Loucy (cell line): ENCODE measurements around the gene NHERF1.

Experiments
- H2AFZ ChIP-seq: fragments of 200-600 bp; sonication (generic); 2 replicates; pipeline ENCODE4 v1.6.0; 2016; ENCODE audit warnings: antibody characterized with exemption, mild to moderate bottlenecking, low read length, moderate library complexity
- H3F3A ChIP-seq: fragments of 200-600 bp; 2 replicates; pipeline ENCODE4 v1.6.0; 2016; ENCODE audit warnings: antibody characterized with exemption, low read depth, mild to moderate bottlenecking
- H3K27me3 ChIP-seq: fragments of 200-600 bp; sonication (generic); 2 replicates; pipeline ENCODE4 v1.6.1; 2014; ENCODE audit warnings: low read length, mild to moderate bottlenecking; ENCODE audit not compliant: insufficient read depth, poor library complexity, severe bottlenecking
- H3K36me3 ChIP-seq: fragments of 200-600 bp; sonication (generic); 2 replicates; pipeline ENCODE4 v1.6.1; 2016; ENCODE audit warnings: low read length; ENCODE audit not compliant: insufficient read depth
- H3K4me1 ChIP-seq: fragments of 200-600 bp; sonication (generic); 2 replicates; pipeline ENCODE4 v1.5.1; 2014; ENCODE audit warnings: low read length, mild to moderate bottlenecking; ENCODE audit not compliant: insufficient read depth, poor library complexity, severe bottlenecking
- H3K4me2 ChIP-seq: fragments of 200-600 bp; sonication (generic); 2 replicates; pipeline ENCODE4 v1.6.0; 2014; ENCODE audit warnings: antibody characterized with exemption, low read length, low read depth, mild to moderate bottlenecking; ENCODE audit not compliant: poor library complexity, severe bottlenecking
- H3K4me3 ChIP-seq: fragments of 200-600 bp; sonication (generic); 2 replicates; pipeline ENCODE4 v1.5.1; 2014; ENCODE audit warnings: low read length, mild to moderate bottlenecking, mixed read lengths; ENCODE audit not compliant: poor library complexity, severe bottlenecking
- H3K79me2 ChIP-seq: fragments of 200-600 bp; sonication (generic); 2 replicates; pipeline ENCODE4 v1.6.1; 2014; ENCODE audit warnings: low read length; ENCODE audit not compliant: insufficient read depth
- H3K9ac ChIP-seq: fragments of 200-600 bp; sonication (generic); 2 replicates; pipeline ENCODE4 v1.6.0; 2014; ENCODE audit warnings: mild to moderate bottlenecking, low read depth, low read length, moderate library complexity; ENCODE audit not compliant: poor library complexity, severe bottlenecking
- H3K9me2 ChIP-seq: fragments of 200-600 bp; sonication (generic); replicated peaks from 2 replicates; pipeline ENCODE4 v1.6.1; 2016; ENCODE audit warnings: low read depth, low read length, mixed read lengths
- H3K9me3 ChIP-seq: fragments of 200-600 bp; sonication (generic); 2 replicates; pipeline ENCODE4 v1.6.1; 2014; ENCODE audit warnings: mild to moderate bottlenecking, antibody characterized with exemption, low read length, low read depth; ENCODE audit not compliant: insufficient read depth
- H4K20me1 ChIP-seq: fragments of 200-600 bp; sonication (generic); 2 replicates; pipeline ENCODE4 v1.6.0; 2014; ENCODE audit warnings: antibody characterized with exemption, low read length, mild to moderate bottlenecking; ENCODE audit not compliant: insufficient read depth, poor library complexity, severe bottlenecking
- EZH2phosphoT487 ChIP-seq: fragments of 200-600 bp; IDR thresholded peaks from 2 replicates; pipeline ENCODE4 v1.6.1; 2018; ENCODE audit warnings: antibody characterized with exemption, mild to moderate bottlenecking, moderate library complexity, borderline replicate concordance
- TF ChIP-seq, protein P1 (sequence below): fragments of 200-600 bp; sonication (generic); conservative IDR thresholded peaks from 2 replicates; pipeline ENCODE4 v1.5.1; 2014; ENCODE audit warnings: mild to moderate bottlenecking, antibody characterized with exemption, low read length

The NHERF1 gene

DNA sequence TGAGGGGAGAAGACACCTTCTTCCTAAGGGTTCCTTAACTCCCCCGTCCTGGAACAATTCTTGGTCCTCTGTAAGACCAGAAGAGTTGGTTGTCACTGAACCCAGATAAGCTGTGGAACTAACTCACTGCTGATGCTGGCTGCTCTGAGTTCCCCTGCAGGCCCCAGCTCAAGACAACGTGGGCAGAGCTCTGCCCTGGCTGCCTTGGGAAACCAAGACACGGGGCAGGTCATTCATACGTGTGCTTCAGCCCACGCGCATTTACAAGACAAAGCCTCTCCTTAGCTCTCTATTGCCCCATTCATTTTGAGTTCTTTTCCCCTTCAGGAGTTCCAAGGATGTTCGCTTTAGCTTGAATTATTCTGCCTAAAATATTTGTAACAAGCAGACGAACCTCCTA is 31.1 kb downstream of the NHERF1 start:
- TF ChIP-seq, protein P1, sequence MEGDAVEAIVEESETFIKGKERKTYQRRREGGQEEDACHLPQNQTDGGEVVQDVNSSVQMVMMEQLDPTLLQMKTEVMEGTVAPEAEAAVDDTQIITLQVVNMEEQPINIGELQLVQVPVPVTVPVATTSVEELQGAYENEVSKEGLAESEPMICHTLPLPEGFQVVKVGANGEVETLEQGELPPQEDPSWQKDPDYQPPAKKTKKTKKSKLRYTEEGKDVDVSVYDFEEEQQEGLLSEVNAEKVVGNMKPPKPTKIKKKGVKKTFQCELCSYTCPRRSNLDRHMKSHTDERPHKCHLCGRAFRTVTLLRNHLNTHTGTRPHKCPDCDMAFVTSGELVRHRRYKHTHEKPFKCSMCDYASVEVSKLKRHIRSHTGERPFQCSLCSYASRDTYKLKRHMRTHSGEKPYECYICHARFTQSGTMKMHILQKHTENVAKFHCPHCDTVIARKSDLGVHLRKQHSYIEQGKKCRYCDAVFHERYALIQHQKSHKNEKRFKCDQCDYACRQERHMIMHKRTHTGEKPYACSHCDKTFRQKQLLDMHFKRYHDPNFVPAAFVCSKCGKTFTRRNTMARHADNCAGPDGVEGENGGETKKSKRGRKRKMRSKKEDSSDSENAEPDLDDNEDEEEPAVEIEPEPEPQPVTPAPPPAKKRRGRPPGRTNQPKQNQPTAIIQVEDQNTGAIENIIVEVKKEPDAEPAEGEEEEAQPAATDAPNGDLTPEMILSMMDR: no peak
- TF ChIP-seq EZH2phosphoT487: no peak
- Histone ChIP-seq H3F3A (no peaks in the 10 kb centered on the region), H3K79me2 (peaks cover 45% of the 10 kb centered on the region), H3K9me2 (no peaks in the 10 kb centered on the region), H4K20me1 (peaks cover 8% of the 10 kb centered on the region), H3K9me3 (no peaks in the 10 kb centered on the region), H3K27me3 (no peaks in the 10 kb centered on the region), H2AFZ (no peak overlapping the region), H3K4me2 (peak overlapping the region; percentile 54), H3K36me3 (no peaks in the 10 kb centered on the region), H3K9ac (peak overlapping the region; percentile 57), H3K4me1 (peaks cover 51% of the 10 kb centered on the region), H3K4me3 (peak overlapping the region; percentile 37)

DNA sequence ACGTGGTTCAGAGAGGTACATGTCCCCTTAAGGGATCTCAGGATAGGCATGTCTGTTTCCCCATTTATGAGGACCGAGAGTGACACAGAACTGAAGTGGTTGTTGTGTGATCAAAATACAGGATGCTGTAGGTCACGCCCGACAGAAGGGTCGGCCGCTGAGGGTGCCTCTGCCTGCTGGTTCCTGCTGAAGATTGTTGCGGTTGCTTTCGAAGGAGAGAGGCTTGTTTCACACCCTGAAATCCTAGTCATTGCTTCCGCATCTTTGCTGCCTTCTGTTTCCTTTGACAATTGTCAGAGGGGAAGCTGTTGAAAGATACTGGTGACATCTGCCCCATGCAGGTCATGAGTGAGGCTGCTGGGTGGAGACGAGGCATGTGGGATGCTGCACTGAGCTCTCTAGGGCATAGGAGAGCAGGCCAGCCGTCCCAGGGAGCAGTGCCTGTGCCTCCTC is 31.5 kb downstream of the NHERF1 start:
- Histone ChIP-seq H3K9ac (peak overlapping the region; percentile 57), H3K79me2 (peaks cover 43% of the 10 kb centered on the region), H3K9me3 (no peaks in the 10 kb centered on the region), H3K4me1 (peaks cover 56% of the 10 kb centered on the region), H3K36me3 (no peaks in the 10 kb centered on the region), H4K20me1 (peaks cover 8% of the 10 kb centered on the region), H3K27me3 (no peaks in the 10 kb centered on the region), H3K4me3 (no peak overlapping the region), H3F3A (no peaks in the 10 kb centered on the region), H3K9me2 (no peaks in the 10 kb centered on the region), H2AFZ (no peak overlapping the region), H3K4me2 (peak overlapping the region; percentile 54)
- TF ChIP-seq, protein P1: no peak
- no peak for TF ChIP-seq EZH2phosphoT487

DNA sequence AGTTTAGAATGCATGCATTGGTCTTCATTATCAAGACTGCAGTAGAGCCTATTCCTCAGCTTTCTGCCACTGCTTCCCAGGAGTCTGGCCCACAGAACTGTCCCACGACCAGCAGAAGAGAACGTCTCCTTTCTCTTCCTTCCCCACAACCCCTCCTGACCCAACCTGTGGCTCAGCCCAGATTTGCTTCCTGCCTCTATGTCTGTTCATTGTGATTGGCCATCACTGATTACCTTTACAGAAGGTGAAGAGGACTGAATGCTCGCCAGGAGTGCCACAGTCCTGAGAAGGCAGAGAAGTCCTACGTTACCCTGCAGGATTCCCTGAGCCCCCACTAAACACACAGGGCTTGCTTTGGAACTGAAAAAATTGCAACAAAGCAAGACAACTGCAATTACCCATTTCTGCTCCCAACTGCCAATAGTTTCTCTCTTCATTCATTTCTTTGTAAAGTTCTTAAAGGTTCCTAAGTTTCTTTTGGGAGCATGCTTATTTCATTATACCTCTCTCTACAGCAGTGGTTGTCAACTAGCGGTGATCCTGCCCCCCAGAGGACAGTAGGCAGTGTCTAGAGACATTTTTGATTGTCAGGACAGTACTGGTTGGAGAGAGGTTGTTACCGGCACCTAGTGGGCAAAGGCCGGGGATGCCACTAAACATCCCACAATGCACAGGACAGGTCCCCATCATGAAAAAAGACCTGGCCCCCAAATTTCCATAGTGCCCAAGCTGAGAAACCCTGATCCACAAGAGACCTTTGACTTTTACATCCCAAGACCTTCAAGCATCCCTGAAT is 32.2 kb downstream of the NHERF1 start:
- Histone ChIP-seq H3K9me3 (no peaks in the 10 kb centered on the region), H4K20me1 (peaks cover 5% of the 10 kb centered on the region), H2AFZ (no peak overlapping the region), H3K4me3 (no peak overlapping the region), H3K9ac (peak overlapping the region; percentile 13), H3K27me3 (no peaks in the 10 kb centered on the region), H3K9me2 (no peaks in the 10 kb centered on the region), H3K36me3 (no peaks in the 10 kb centered on the region), H3K79me2 (peaks cover 43% of the 10 kb centered on the region), H3K4me1 (peaks cover 57% of the 10 kb centered on the region), H3K4me2 (peak overlapping the region; percentile 6), H3F3A (no peaks in the 10 kb centered on the region)
- TF ChIP-seq EZH2phosphoT487: no peak
- TF ChIP-seq, protein P1: peak; percentile 95
